Right lobe of liver (tissue), 6 donors: ENCODE measurements around the gene CHST15. TPM values are rescaled to one million over a fixed set of nuclear protein-coding genes. Genes with fewer than 3 reads are reported as not detected.

Experiments
- ATAC-seq, 4 donors: fragments of 200-7000 bp; cut with Tn5 transposase; one replicate each; pipeline ENCODE4 v1.9.1; 2020; ENCODE audit warnings: mild to moderate bottlenecking in 4 of 4, moderate library complexity in 4 of 4
- DNase-seq, 3 donors: peaks; one replicate each; pipeline ENCODE4 v3.0.0-alpha.2; 2020
- H3K27ac ChIP-seq, 3 donors: fragments of 200-600 bp; one replicate each; pipeline ENCODE4 v1.8.0; 2022
- H3K27me3 ChIP-seq, 2 donors: fragments of 200-600 bp; one replicate each; pipeline ENCODE4 v1.8.0; 2022
- H3K36me3 ChIP-seq, 4 donors: fragments of 200-600 bp; sonication (generic) in 1 of 4; one replicate each; pipeline versions ENCODE4 v1.5.1 to v1.8.0; 2017 to 2022; ENCODE audit warnings: control low read depth in 1 of 4
- H3K4me1 ChIP-seq, 4 donors: fragments of 200-600 bp; sonication (generic) in 1 of 4; one replicate each; pipeline versions ENCODE4 v1.5.1 to v1.8.0; 2017 to 2022; ENCODE audit warnings: control low read depth in 1 of 4
- H3K4me3 ChIP-seq, 3 donors: fragments of 200-600 bp; one replicate each; pipeline ENCODE4 v1.8.0; 2022
- H3K9me3 ChIP-seq, 4 donors: fragments of 200-600 bp; sonication (generic) in 1 of 4; one replicate each; pipeline versions ENCODE4 v1.5.1 to v1.8.0; 2017 to 2022; ENCODE audit warnings: control low read depth in 1 of 4
- POLR2A ChIP-seq: fragments of 450-650 bp; IDR thresholded peaks from one replicate; pipeline ENCODE4 v1.6.1; 2017; ENCODE audit warnings: antibody characterized with exemption, mild to moderate bottlenecking
- WGBS: methylation state at CpG from one replicate; pipeline ENCODE4 v1.1.6; 2018; ENCODE audit warnings: low coverage, low lambda C conversion rate; ENCODE audit not compliant: insufficient coverage; ENCODE audit errors: missing lambda C conversion rate; 5-methylcytosine and 5-hydroxymethylcytosine counted together
- intact Hi-C, 2 donors: fragments of 100-400 bp; cut with DNase I; formaldehyde crosslinking; loops; one replicate each; pipeline versions ENCODE4 v1.11.2 to v1.14.1; 2022
- total RNA-seq, 6 experiments: library from RNA; depleted of rRNA in 2 of 6; stranded (reverse); fragments of >200 nt in 2 of 6; fragmentation: NEBNext Ultra II Directional in 3 of 6; extraction: Animal tissue kit (Norgen Biotek cat#: 25700) in 3 of 6; gene quantifications; one replicate each; pipeline versions ENCODE4 v1.1.0 to v1.2.4, GENCODE V29; 2016 to 2023
- TF ChIP-seq, protein P1 (sequence below), 4 donors: fragments of 200-600 bp in 3 of 4; fragments of 450-650 bp in 1 of 4; IDR thresholded peaks; one replicate each; pipeline versions ENCODE4 v1.5.1 to v1.8.0; 2016 to 2022; ENCODE audit warnings: antibody characterized with exemption in 4 of 4, mild to moderate bottlenecking in 2 of 4
- donor health status: DM: no; HTN: yes; CAD: no.
- donor health status: DM: no; HTN: no; CAD: no.
- donor health status: DM: no; HTN: no; CAD: no.
- donor health status: DM: no; HTN: yes; CAD: no.
- donor health status: DM: no; HTN: yes; CAD: no.

CHST15 gene
- total RNA-seq, 6 experiments from 2014 or later, result 9.2 to 25.8 (median 11.8) TPM

- Histone ChIP-seq H3K36me3 (peaks cover 0 to 18% (median 2%) of the 10 kb centered on the region in 4 donors), H3K4me3 (no peak overlapping the region), H3K27ac (no peak overlapping the region), H3K4me1 (no peaks in the 10 kb centered on the region), H3K9me3 (no peaks in the 10 kb centered on the region), H3K27me3 (no peaks in the 10 kb centered on the region)
- TF ChIP-seq, protein P1, sequence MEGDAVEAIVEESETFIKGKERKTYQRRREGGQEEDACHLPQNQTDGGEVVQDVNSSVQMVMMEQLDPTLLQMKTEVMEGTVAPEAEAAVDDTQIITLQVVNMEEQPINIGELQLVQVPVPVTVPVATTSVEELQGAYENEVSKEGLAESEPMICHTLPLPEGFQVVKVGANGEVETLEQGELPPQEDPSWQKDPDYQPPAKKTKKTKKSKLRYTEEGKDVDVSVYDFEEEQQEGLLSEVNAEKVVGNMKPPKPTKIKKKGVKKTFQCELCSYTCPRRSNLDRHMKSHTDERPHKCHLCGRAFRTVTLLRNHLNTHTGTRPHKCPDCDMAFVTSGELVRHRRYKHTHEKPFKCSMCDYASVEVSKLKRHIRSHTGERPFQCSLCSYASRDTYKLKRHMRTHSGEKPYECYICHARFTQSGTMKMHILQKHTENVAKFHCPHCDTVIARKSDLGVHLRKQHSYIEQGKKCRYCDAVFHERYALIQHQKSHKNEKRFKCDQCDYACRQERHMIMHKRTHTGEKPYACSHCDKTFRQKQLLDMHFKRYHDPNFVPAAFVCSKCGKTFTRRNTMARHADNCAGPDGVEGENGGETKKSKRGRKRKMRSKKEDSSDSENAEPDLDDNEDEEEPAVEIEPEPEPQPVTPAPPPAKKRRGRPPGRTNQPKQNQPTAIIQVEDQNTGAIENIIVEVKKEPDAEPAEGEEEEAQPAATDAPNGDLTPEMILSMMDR (IDR thresholded peaks at IDR 0.05), result no peak
- no peak for TF ChIP-seq POLR2A
- WGBS, result 37% methylated on average over 3 of the region's 10 CpGs
- ATAC-seq (no peak), DNase-seq (peak in 2 of 3 donors; percentile 27 to 41)
- intact Hi-C loops, result no loop called here
These were observed 88.3 kb downstream of the CHST15 start for GRCh38 chr10:124005091-124005490.

GRCh38 chr10:124004663-124005004 is 88.8 kb downstream of the CHST15 start:
- H3K36me3 ChIP-seq, result peaks cover 0 to 18% (median 1%) of the 10 kb centered on the region in 4 donors
- H3K4me3 ChIP-seq, result no peak overlapping the region
- no peaks in the 10 kb centered on the region for H3K27me3 ChIP-seq
- intact Hi-C loops, result no loop called here
- 25% methylated on average over 1 of the region's 2 CpGs for WGBS
- TF ChIP-seq, protein P1 (IDR thresholded peaks at IDR 0.05), result no peak
- TF ChIP-seq POLR2A, result no peak
- no peaks in the 10 kb centered on the region for H3K9me3 ChIP-seq
- no peak overlapping the region for H3K27ac ChIP-seq
- DNase-seq (no peak), ATAC-seq (no peak)
- no peaks in the 10 kb centered on the region for H3K4me1 ChIP-seq

DNA sequence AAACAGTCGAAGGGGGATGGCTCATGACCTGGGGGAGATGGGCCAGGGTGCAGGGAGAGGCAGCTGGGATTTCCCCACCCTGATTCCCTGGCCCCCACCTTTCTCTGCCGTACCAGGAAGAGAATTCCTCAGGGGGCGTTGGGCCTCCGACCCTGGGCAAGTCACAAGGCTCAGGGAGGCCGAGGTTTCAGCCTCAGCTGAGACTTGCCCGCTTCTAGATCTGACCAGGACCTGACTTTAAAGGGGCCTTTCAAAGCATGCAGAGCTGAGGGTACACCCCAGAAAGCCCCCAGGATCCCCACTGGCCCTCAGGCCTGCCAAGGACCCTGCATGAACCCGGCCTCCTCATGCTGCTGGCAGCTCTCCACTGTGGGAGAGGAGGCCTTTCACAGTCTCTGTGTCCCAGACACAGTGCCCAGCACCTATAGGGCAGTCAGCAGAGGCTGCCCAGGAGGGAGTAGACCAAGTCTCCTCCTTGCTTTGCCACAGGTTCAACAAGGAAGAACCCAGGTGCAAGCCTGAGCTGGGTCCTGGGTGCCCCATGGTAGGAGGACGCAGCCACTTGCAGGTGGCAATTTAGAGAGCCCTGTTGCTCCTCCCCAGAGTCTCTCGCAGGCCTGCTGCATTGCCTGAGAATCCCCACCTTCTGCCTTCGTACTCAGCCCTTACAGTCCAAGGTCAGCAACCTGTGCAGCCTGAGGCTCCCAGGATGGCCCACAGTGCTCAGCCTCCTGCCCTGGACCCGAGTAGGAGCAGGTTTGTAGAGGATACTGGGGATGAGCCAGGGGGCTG is 89.3 kb downstream of the CHST15 start:
- Histone ChIP-seq H3K9me3 (no peaks in the 10 kb centered on the region), H3K4me1 (no peaks in the 10 kb centered on the region), H3K27me3 (no peaks in the 10 kb centered on the region), H3K4me3 (no peak overlapping the region), H3K36me3 (peaks cover 0 to 17% (median 0%) of the 10 kb centered on the region in 4 donors), H3K27ac (no peak overlapping the region)
- intact Hi-C loops, result no loop called here
- WGBS, result 100% methylated on average over 1 of the region's 11 CpGs
- TF ChIP-seq, protein P1 (IDR thresholded peaks at IDR 0.05), result no peak
- TF ChIP-seq POLR2A, result no peak
- DNase-seq (peak in 2 of 3 donors; percentile 40 to 45), ATAC-seq (peak in 1 of 4 donors; percentile 9)

DNA sequence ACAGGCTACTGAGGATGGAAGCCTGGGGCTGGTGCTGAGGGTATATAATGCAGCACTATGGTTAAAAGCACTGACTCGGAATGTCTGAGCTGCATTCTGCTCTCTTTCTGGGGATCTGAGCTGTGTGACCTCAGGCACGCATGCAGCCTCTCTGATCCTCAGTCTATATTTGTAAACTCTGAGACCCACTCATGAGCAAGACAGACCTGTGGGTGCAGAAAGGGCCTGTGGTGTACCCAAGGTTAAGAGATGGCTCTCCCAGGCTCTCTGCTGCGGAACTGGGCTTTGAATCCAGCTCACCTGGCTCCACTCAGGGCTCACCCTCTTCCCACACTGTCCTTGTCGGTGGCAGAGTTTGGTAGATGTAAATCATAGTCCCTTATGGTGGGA is 89.9 kb downstream of the CHST15 start:
- Histone ChIP-seq H3K36me3 (peaks cover 0 to 12% (median 0%) of the 10 kb centered on the region in 4 donors), H3K4me1 (no peaks in the 10 kb centered on the region), H3K9me3 (no peaks in the 10 kb centered on the region), H3K27me3 (no peaks in the 10 kb centered on the region), H3K4me3 (no peak overlapping the region), H3K27ac (no peak overlapping the region)
- 86% methylated on average over 1 of the region's 4 CpGs for WGBS
- TF ChIP-seq, protein P1 (IDR thresholded peaks at IDR 0.05), result no peak
- TF ChIP-seq POLR2A, result no peak
- ATAC-seq (no peak), DNase-seq (no peak)
- intact Hi-C loops, result no loop called here
